GM12875 (cell line): ENCODE results near the gene TSPAN12.

Source experiments
- H3K4me3 ChIP-seq: one replicate; pipeline ENCODE4 v1.5.1; 2011; ENCODE audit warnings: low read depth, low read length, control low read depth
- TF ChIP-seq, protein P1 (sequence below): IDR thresholded peaks from 2 replicates; pipeline ENCODE4 v1.5.1; 2011; ENCODE audit warnings: low read depth, mild to moderate bottlenecking, control low read depth, inconsistent platforms, low read length, moderate library complexity, borderline replicate concordance; ENCODE audit not compliant: insufficient read depth

TSPAN12 gene

DNA sequence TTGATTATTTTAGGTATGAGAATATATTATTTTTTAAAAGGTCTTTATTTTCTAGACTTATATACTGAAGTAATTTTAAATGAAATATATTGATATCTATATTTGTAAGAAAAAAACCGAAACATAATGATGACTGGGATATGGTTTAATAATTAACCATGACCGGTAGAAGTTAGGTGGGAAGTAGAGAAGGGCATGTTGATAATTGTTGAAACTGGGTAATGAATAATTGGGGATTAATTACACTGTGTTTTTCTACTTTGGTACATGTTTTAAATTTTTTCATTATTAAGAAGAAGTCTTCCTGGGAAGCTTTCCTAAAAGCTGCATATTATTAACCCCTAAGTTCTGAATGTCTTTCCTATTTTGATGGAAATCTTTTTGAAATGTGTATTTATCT lies 16.3 kb downstream of the TSPAN12 start:
- H3K4me3 ChIP-seq = no peak overlapping the region
- TF ChIP-seq, protein P1, sequence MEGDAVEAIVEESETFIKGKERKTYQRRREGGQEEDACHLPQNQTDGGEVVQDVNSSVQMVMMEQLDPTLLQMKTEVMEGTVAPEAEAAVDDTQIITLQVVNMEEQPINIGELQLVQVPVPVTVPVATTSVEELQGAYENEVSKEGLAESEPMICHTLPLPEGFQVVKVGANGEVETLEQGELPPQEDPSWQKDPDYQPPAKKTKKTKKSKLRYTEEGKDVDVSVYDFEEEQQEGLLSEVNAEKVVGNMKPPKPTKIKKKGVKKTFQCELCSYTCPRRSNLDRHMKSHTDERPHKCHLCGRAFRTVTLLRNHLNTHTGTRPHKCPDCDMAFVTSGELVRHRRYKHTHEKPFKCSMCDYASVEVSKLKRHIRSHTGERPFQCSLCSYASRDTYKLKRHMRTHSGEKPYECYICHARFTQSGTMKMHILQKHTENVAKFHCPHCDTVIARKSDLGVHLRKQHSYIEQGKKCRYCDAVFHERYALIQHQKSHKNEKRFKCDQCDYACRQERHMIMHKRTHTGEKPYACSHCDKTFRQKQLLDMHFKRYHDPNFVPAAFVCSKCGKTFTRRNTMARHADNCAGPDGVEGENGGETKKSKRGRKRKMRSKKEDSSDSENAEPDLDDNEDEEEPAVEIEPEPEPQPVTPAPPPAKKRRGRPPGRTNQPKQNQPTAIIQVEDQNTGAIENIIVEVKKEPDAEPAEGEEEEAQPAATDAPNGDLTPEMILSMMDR = no peak

- TF ChIP-seq, protein P1 = no peak
These were observed 19.7 kb downstream of the TSPAN12 start for GRCh38 chr7:120838281-120838682.

GRCh38 chr7:120837599-120837998 lies 20.3 kb downstream of the TSPAN12 start:
- TF ChIP-seq, protein P1 = no peak
- H3K4me3 ChIP-seq = no peak overlapping the region

More at GRCh38 chr7:120838281-120838682, 19.7 kb downstream of the TSPAN12 start:
- H3K4me3 ChIP-seq = no peak overlapping the region

GRCh38 chr7:120836556-120837115 lies 21.3 kb downstream of the TSPAN12 start:
- H3K4me3 ChIP-seq = no peak overlapping the region
- TF ChIP-seq, protein P1 = no peak

DNA sequence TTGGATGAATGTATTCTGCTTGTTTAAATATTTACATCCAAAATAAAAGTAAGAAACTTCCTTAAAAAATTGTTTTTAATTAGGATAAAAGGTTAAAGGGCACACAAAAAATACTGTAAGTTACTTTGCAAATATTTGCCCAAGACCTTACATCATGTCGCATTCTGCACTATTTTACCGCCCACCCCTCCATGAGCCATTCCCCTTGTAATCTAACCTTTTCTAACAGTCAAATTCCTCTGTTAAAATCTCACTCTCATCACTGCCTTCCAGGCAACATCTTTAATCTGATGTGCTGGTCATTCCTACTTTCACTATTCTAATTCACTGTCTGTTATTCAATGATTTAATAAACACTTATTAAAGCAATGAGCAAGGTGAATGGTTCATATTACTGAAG lies 23.2 kb downstream of the TSPAN12 start:
- H3K4me3 ChIP-seq = no peak overlapping the region
- TF ChIP-seq, protein P1 = no peak

GRCh38 chr7:120833546-120833945 lies 24.4 kb downstream of the TSPAN12 start:
- TF ChIP-seq, protein P1 = no peak
- H3K4me3 ChIP-seq = no peak overlapping the region

- H3K4me3 ChIP-seq = no peak overlapping the region
These were observed 25.1 kb downstream of the TSPAN12 start for GRCh38 chr7:120832803-120833202.

More at GRCh38 chr7:120832803-120833202, 25.1 kb downstream of the TSPAN12 start:
- TF ChIP-seq, protein P1 = no peak
